Nephron progenitor cell (in vitro differentiated cells): ENCODE results near the gene DIP2C.

Source experiments
- DNase-seq: peaks from one replicate; pipeline ENCODE4 v3.0.0; 2021
- H3K27ac Mint-ChIP-seq: 2 replicates; pipeline ENCODE4 v1.8.0; 2021; ENCODE audit warnings: mild to moderate bottlenecking, moderate library complexity, mixed read lengths
- H3K27me3 Mint-ChIP-seq: 2 replicates; pipeline ENCODE4 v1.8.0; 2021; ENCODE audit warnings: mild to moderate bottlenecking, low read depth, mixed read lengths; ENCODE audit not compliant: poor library complexity
- H3K36me3 Mint-ChIP-seq: 2 replicates; pipeline ENCODE4 v1.8.0; 2021; ENCODE audit warnings: low read depth, mixed read lengths
- H3K4me1 Mint-ChIP-seq: 2 replicates; pipeline ENCODE4 v1.8.0; 2021; ENCODE audit warnings: mixed read lengths
- H3K4me3 Mint-ChIP-seq: 2 replicates; pipeline ENCODE4 v1.8.0; 2021; ENCODE audit warnings: mild to moderate bottlenecking, moderate library complexity, mixed read lengths
- H3K9me3 Mint-ChIP-seq: 2 replicates; pipeline ENCODE4 v1.8.0; 2021; ENCODE audit warnings: mild to moderate bottlenecking, moderate library complexity, mixed read lengths
- CTCF ChIP-seq: fragments of 200-600 bp; sonication (generic); IDR thresholded peaks from 2 replicates; pipeline ENCODE4 v1.5.0; 2021; ENCODE audit warnings: antibody characterized with exemption

Gene DIP2C

DNA sequence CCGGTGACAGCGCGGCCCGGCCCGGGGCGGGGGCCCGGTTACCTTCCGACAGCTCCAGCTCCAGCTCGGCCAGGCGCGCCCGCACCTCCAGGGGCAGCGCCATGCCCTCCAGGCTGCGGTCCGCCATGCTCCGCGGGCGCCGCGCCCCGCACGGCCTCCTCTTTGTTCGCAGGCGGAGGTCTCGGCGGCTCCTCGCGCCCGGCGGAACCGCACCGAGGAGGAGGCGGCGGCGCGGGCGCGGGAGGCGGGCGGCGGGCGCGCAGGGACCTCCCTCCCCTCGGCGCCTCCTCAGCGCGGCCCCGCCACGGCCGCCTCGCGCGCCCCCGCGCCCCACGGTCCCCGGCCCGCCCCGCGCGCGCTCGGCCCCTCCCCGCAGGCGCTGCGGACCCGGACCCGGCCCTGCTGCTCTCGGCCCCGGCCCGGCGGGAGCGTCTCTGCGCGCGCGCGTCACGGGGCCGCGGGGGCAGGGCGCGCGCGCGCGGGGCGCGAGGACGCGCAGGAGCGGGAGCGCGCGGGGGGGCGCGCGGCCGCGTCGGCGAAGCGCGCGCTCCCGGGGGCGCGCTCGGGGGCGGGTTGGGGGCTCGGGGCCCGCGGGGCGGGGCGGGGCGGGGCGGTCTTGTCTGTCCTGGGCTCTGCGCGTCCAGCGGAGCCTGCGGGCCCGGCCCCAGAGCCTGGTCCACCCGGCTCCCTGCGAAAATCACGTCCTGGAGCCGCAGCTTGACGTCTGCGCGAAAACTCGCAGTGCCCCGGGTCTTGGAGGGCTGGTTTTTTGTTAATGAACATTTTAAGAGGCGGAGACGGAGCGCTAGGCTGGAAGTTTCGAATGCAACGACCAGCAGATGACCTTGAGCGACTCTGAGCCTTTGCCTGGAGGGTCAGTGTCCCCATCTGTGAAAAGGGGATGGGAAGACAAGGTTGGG lies at the start of gene DIP2C:
TSS of gene DIP2C (minus strand) at position 217 of the 920 bp plus-strand sequence. CDS start at position 127, 90 bp downstream.
- peak; percentile 85 for DNase-seq
- H3K4me1 Mint-ChIP-seq, result peaks cover 41% of the 10 kb centered on the region
- peaks cover 14% of the 10 kb centered on the region for H3K27me3 Mint-ChIP-seq
- TF ChIP-seq CTCF, result no peak
- peak within 1 kb of the TSS; percentile 89 for H3K27ac Mint-ChIP-seq
- H3K36me3 Mint-ChIP-seq, result peaks cover 19% of the 10 kb centered on the region
- H3K4me3 Mint-ChIP-seq, result peak within 1 kb of the TSS; percentile 90
- H3K9me3 Mint-ChIP-seq, result no peaks in the 10 kb centered on the region

GRCh38 chr10:734481-734880 lies 45.0 kb upstream of the DIP2C start:
- peaks cover 15% of the 10 kb centered on the region for H3K27me3 Mint-ChIP-seq
- no peaks in the 10 kb centered on the region for H3K4me1 Mint-ChIP-seq
- peaks cover 33% of the 10 kb centered on the region for H3K9me3 Mint-ChIP-seq
- no peak overlapping the region for H3K27ac Mint-ChIP-seq
- no peak for TF ChIP-seq CTCF
- H3K36me3 Mint-ChIP-seq, result no peaks in the 10 kb centered on the region
- no peak for DNase-seq
- no peak overlapping the region for H3K4me3 Mint-ChIP-seq

DNA sequence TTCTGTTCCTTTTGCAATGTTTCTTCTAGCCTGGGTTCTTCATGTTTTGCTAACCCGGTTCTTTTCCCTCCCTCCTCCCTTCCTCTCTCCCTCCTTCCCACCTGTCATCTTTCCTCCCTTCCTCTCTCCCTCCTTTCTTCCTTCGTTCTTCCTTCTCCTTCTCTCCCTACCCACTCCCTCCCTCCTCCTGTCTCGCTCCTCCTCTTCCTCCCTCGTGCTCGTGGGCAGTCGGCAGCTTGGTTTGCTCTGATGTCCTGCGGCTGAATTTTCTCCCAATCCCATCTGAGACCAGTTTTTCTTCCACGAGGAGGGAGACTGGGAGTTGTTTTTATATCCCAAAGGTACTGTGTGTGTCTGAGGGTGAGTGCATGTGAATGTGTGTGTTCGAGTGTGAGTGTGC lies 43.6 kb upstream of the DIP2C start:
- H3K27ac Mint-ChIP-seq, result no peak overlapping the region
- H3K27me3 Mint-ChIP-seq, result peaks cover 15% of the 10 kb centered on the region
- peaks cover 33% of the 10 kb centered on the region for H3K9me3 Mint-ChIP-seq
- DNase-seq, result no peak
- TF ChIP-seq CTCF, result no peak
- no peak overlapping the region for H3K4me3 Mint-ChIP-seq
- H3K36me3 Mint-ChIP-seq, result no peaks in the 10 kb centered on the region
- no peaks in the 10 kb centered on the region for H3K4me1 Mint-ChIP-seq

- Mint-ChIP-seq H3K4me1 (no peaks in the 10 kb centered on the region), H3K36me3 (no peaks in the 10 kb centered on the region), H3K4me3 (no peak overlapping the region), H3K27ac (no peak overlapping the region), H3K9me3 (peaks cover 26% of the 10 kb centered on the region), H3K27me3 (peaks cover 17% of the 10 kb centered on the region)
- TF ChIP-seq CTCF, result no peak
- DNase-seq, result no peak
These were observed 39.7 kb upstream of the DIP2C start for GRCh38 chr10:729213-729612.

DNA sequence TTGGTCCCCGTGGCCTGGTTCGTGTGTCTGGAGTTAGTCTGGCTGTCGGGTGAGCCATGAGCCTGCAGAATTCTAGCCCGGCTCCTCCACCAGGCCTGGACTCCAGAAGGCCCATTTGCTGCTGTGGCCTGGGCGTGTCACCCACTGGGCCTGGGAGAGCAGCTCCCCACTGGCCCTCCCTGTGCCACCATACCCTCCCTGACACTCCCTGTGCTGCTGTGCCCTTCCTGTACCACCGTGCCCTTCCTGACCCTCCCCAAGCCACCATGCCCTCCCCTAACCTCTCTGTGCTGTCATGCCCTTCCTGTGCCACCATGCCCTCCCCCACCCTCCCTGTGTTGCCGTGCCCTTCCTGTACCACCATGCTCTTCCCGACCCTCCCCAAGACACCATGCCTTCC lies 39.1 kb upstream of the DIP2C start:
- H3K27ac Mint-ChIP-seq, result no peak overlapping the region
- no peak for TF ChIP-seq CTCF

More for the DNA sequence above, 39.1 kb upstream of the DIP2C start:
- no peaks in the 10 kb centered on the region for H3K36me3 Mint-ChIP-seq
- peaks cover 17% of the 10 kb centered on the region for H3K27me3 Mint-ChIP-seq
- H3K9me3 Mint-ChIP-seq, result peaks cover 26% of the 10 kb centered on the region
- no peak for DNase-seq
- H3K4me3 Mint-ChIP-seq, result no peak overlapping the region
- no peaks in the 10 kb centered on the region for H3K4me1 Mint-ChIP-seq
